Loucy (cell line): Measurements from ENCODE around the gene DBI.

Experiments
- H2AFZ ChIP-seq: fragments of 200-600 bp; sonication (generic); 2 replicates; pipeline ENCODE4 v1.6.0; 2016; ENCODE audit warnings: antibody characterized with exemption, mild to moderate bottlenecking, low read length, moderate library complexity
- H3F3A ChIP-seq: fragments of 200-600 bp; 2 replicates; pipeline ENCODE4 v1.6.0; 2016; ENCODE audit warnings: antibody characterized with exemption, low read depth, mild to moderate bottlenecking
- H3K27me3 ChIP-seq: fragments of 200-600 bp; sonication (generic); 2 replicates; pipeline ENCODE4 v1.6.1; 2014; ENCODE audit warnings: low read length, mild to moderate bottlenecking; ENCODE audit not compliant: insufficient read depth, poor library complexity, severe bottlenecking
- H3K36me3 ChIP-seq: fragments of 200-600 bp; sonication (generic); 2 replicates; pipeline ENCODE4 v1.6.1; 2016; ENCODE audit warnings: low read length; ENCODE audit not compliant: insufficient read depth
- H3K4me1 ChIP-seq: fragments of 200-600 bp; sonication (generic); 2 replicates; pipeline ENCODE4 v1.5.1; 2014; ENCODE audit warnings: low read length, mild to moderate bottlenecking; ENCODE audit not compliant: insufficient read depth, poor library complexity, severe bottlenecking
- H3K4me2 ChIP-seq: fragments of 200-600 bp; sonication (generic); 2 replicates; pipeline ENCODE4 v1.6.0; 2014; ENCODE audit warnings: antibody characterized with exemption, low read length, low read depth, mild to moderate bottlenecking; ENCODE audit not compliant: poor library complexity, severe bottlenecking
- H3K4me3 ChIP-seq: fragments of 200-600 bp; sonication (generic); 2 replicates; pipeline ENCODE4 v1.5.1; 2014; ENCODE audit warnings: low read length, mild to moderate bottlenecking, mixed read lengths; ENCODE audit not compliant: poor library complexity, severe bottlenecking
- H3K79me2 ChIP-seq: fragments of 200-600 bp; sonication (generic); 2 replicates; pipeline ENCODE4 v1.6.1; 2014; ENCODE audit warnings: low read length; ENCODE audit not compliant: insufficient read depth
- H3K9ac ChIP-seq: fragments of 200-600 bp; sonication (generic); 2 replicates; pipeline ENCODE4 v1.6.0; 2014; ENCODE audit warnings: mild to moderate bottlenecking, low read depth, low read length, moderate library complexity; ENCODE audit not compliant: poor library complexity, severe bottlenecking
- H3K9me2 ChIP-seq: fragments of 200-600 bp; sonication (generic); replicated peaks from 2 replicates; pipeline ENCODE4 v1.6.1; 2016; ENCODE audit warnings: low read depth, low read length, mixed read lengths
- H3K9me3 ChIP-seq: fragments of 200-600 bp; sonication (generic); 2 replicates; pipeline ENCODE4 v1.6.1; 2014; ENCODE audit warnings: mild to moderate bottlenecking, antibody characterized with exemption, low read length, low read depth; ENCODE audit not compliant: insufficient read depth
- H4K20me1 ChIP-seq: fragments of 200-600 bp; sonication (generic); 2 replicates; pipeline ENCODE4 v1.6.0; 2014; ENCODE audit warnings: antibody characterized with exemption, low read length, mild to moderate bottlenecking; ENCODE audit not compliant: insufficient read depth, poor library complexity, severe bottlenecking
- CTCF ChIP-seq: fragments of 200-600 bp; sonication (generic); conservative IDR thresholded peaks from 2 replicates; pipeline ENCODE4 v1.5.1; 2014; ENCODE audit warnings: mild to moderate bottlenecking, antibody characterized with exemption, low read length
- EZH2phosphoT487 ChIP-seq: fragments of 200-600 bp; IDR thresholded peaks from 2 replicates; pipeline ENCODE4 v1.6.1; 2018; ENCODE audit warnings: antibody characterized with exemption, mild to moderate bottlenecking, moderate library complexity, borderline replicate concordance

Gene DBI

DNA sequence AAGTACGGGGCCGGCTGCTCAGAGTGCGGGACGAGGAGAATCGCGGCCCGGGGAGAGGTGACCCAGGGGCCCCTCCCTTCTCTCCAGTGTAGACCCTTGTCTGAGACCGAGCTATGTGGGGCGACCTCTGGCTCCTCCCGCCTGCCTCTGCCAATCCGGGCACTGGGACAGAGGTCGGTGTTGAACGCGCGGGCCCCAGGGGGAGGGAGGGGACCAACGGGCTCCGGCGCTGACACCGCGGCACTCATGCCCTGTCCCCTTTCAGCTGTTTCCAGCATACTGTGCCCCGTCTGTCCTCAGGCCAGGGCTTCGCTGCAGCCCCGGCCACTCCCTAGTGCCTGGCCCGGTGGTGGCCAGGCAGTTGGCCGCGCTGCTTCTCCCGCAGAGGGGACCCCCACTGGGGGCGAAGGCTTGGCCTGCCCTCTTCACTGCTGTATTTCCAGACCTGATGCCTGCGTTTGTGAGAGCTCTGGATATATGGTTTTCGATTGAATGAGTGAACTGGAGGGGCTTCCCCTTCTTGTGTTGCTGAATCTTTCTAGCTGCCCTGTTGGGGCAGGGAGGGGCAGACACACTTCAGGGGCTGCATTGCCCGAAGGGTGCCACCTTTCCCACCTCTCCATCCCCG lies 809 bp downstream of the DBI start:
- TF ChIP-seq EZH2phosphoT487: no peak
- no peak for TF ChIP-seq CTCF
- no peaks in the 10 kb centered on the region for H3K27me3 ChIP-seq
- peaks cover 65% of the 10 kb centered on the region for H3K79me2 ChIP-seq
- H3K9me3 ChIP-seq: no peaks in the 10 kb centered on the region
- H3K9me2 ChIP-seq: no peaks in the 10 kb centered on the region
- peak overlapping the region; percentile 96 for H3K4me3 ChIP-seq
- no peaks in the 10 kb centered on the region for H3F3A ChIP-seq
- H3K36me3 ChIP-seq: peaks cover 32% of the 10 kb centered on the region; the same call in 1 of the 2 replicates
- peak overlapping the region; percentile 91 for H3K9ac ChIP-seq
- H3K4me1 ChIP-seq: peaks cover 35% of the 10 kb centered on the region
- peak overlapping the region; percentile 76 for H2AFZ ChIP-seq
- peaks cover 38% of the 10 kb centered on the region for H4K20me1 ChIP-seq
- peak overlapping the region; percentile 100 for H3K4me2 ChIP-seq

DNA sequence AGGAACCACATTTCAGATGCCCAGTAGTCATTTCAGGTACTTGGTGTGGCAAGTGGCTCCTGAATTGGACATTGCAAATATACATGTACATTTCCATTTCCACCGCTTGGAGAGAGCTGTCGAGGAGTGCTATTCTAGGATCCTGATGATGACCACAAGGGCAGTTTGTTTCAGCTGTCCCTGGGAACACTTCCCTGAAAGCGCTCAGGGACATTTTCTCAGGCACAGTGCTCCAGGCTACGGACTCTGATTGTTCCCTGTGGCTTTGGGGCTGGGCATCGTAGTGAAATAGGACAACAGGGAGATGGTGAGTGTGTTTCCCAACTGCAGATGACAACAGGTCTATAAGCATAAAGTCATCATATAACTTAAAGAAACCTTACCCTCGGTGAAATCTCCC lies 3.1 kb downstream of the DBI start:
- Histone ChIP-seq H3K4me3 (no peak overlapping the region), H3K9me3 (no peaks in the 10 kb centered on the region), H2AFZ (no peak overlapping the region), H3K79me2 (peaks cover 57% of the 10 kb centered on the region), H3K27me3 (no peaks in the 10 kb centered on the region), H3K4me2 (peak overlapping the region; percentile 3), H3K36me3 (peaks cover 41% of the 10 kb centered on the region; the same call in 1 of the 2 replicates), H3K4me1 (peaks cover 35% of the 10 kb centered on the region), H4K20me1 (peaks cover 35% of the 10 kb centered on the region), H3F3A (no peaks in the 10 kb centered on the region), H3K9me2 (no peaks in the 10 kb centered on the region), H3K9ac (no peak overlapping the region)
- no peak for TF ChIP-seq CTCF

DNA sequence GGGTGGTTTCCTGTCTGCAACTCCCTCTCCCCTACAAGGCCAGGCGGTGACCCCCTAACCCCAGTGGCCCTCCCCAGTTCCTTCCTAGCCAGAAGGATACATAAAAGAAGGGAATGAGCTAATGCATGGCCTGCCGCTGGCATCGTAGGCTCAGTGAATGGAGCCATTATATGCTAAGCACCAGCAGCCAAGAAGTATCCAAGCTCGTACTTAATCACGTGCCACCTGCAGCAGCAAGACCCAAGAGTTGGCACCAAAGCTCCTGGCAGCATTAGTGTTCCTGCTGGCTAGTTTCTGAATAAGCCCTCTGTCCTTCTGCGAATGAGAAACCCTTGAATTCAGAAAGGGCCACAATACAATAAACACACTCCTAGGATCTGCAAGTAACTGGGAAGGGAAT lies 4.3 kb downstream of the DBI start:
- peaks cover 44% of the 10 kb centered on the region for H3K79me2 ChIP-seq
- no peak for TF ChIP-seq EZH2phosphoT487
- TF ChIP-seq CTCF: no peak
- H3K9me2 ChIP-seq: no peaks in the 10 kb centered on the region
- no peak overlapping the region for H2AFZ ChIP-seq
- peaks cover 27% of the 10 kb centered on the region for H4K20me1 ChIP-seq
- H3K36me3 ChIP-seq: peaks cover 41% of the 10 kb centered on the region; the same call in 1 of the 2 replicates
- peaks cover 22% of the 10 kb centered on the region for H3K4me1 ChIP-seq
- no peaks in the 10 kb centered on the region for H3K9me3 ChIP-seq
- no peak overlapping the region for H3K9ac ChIP-seq
- no peak overlapping the region for H3K4me2 ChIP-seq
- no peaks in the 10 kb centered on the region for H3F3A ChIP-seq
- H3K27me3 ChIP-seq: no peaks in the 10 kb centered on the region
- H3K4me3 ChIP-seq: no peak overlapping the region
